ENCODE data around the gene SMIM5. TPM values are rescaled to one million over a fixed set of nuclear protein-coding genes. Genes with fewer than 3 reads are reported as not detected.

Gene SMIM5, protein sequence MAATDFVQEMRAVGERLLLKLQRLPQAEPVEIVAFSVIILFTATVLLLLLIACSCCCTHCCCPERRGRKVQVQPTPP
- not detected for total RNA-seq

DNA sequence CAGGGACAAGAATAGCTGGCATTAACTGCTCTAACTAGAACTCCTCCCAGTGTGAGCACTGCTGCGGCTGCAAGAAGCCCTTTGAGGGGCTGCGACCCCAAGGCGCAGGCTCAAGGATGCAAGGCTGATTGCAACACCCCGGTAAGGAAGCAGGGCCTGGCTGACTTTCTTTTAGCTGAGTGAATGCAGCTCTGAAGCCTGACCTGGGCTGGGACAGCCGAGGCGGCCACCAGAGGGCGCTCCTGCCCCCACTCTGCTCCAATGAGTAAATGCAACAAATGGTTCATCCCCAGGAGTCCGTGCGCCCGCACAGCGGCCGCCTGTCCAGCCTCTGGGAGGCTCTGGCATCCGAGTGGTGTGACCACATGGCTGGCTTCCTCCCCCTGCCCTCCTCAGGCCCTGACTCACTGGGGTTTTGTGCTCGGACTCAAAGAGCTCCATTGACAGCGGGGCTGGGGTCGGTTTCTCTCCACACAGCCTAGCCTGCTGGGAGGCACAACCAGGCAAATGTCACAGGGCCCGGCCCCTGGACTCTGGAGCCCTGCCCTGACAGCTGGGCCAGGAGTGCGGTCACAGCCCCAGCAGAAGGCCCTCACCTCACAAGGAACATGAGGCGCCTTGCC lies at the start of gene SMIM5:
SMIM5 (plus strand) TSS at position 572 of the 623 bp plus-strand sequence. CDS start 6,768 bp downstream, outside the sequence.
- POLR2A ChIA-PET: interaction anchor here (0.6 to 1.7 kb wide), 3 partner anchors 115 to 634 kb away, joined by 3 to 6 read pairs (median 4); partner anchors contain the start of gene WBP2
- CTCF ChIA-PET: interaction anchor here (0.6 to 19.5 kb wide), 63 partner anchors 11 to 984 kb away, joined by 3 to 438 read pairs (median 5); partner anchors contain the start of genes GALK1, GRB2, MRPL58 and RECQL5
- no peaks in the 10 kb centered on the region for H3K27me3 Mint-ChIP-seq
- no peaks in the 10 kb centered on the region for H3K36me3 Mint-ChIP-seq
- no peaks in the 10 kb centered on the region for H3K9me3 Mint-ChIP-seq
- H3K27ac Mint-ChIP-seq: no peak within 1 kb of the TSS
- H3K4me3 Mint-ChIP-seq: no peak within 1 kb of the TSS
- peak; percentile 87 for DNase-seq
- no peaks in the 10 kb centered on the region for H3K4me1 Mint-ChIP-seq (ENCODE audit: low read depth)
- intact Hi-C loops (cut with micrococcal nuclease): loop anchor here (1.0 to 2.0 kb wide), 3 partner anchors 114 to 206 kb away; no protein-coding TSS in a partner anchor

DNA sequence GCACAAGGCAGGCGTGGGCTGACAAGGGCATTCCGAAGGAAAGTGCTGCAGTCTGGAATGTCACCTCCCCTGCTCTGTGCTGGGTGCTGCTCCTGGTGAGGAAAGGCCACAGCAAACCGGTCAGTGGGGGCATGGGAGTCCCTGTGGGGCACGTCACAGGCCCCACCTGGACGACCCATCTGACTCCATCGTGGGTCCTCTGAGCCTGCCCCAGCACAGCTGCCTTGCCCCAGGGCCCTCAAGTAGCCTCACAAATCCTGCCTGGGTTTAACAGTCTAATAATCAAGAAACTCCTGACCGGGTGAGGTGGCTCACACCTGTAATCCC lies 48.4 kb upstream of the SMIM5 start:
- no peak for DNase-seq
- Mint-ChIP-seq H3K36me3 (no peaks in the 10 kb centered on the region), H3K9me3 (peaks cover 3% of the 10 kb centered on the region), H3K27ac (no peak overlapping the region), H3K27me3 (peaks cover 3% of the 10 kb centered on the region), H3K4me3 (no peak overlapping the region), H3K4me1 (ENCODE audit: low read depth) (peaks cover 7% of the 10 kb centered on the region)
- ChIA-PET POLR2A (no interaction called here), CTCF (interaction anchor here (1.5 to 2.2 kb wide), 2 partner anchors 17 to 68 kb away, joined by 5 read pairs; partner anchors contain the start of gene TSEN54)
- intact Hi-C loops (cut with micrococcal nuclease): no loop called here

DNA sequence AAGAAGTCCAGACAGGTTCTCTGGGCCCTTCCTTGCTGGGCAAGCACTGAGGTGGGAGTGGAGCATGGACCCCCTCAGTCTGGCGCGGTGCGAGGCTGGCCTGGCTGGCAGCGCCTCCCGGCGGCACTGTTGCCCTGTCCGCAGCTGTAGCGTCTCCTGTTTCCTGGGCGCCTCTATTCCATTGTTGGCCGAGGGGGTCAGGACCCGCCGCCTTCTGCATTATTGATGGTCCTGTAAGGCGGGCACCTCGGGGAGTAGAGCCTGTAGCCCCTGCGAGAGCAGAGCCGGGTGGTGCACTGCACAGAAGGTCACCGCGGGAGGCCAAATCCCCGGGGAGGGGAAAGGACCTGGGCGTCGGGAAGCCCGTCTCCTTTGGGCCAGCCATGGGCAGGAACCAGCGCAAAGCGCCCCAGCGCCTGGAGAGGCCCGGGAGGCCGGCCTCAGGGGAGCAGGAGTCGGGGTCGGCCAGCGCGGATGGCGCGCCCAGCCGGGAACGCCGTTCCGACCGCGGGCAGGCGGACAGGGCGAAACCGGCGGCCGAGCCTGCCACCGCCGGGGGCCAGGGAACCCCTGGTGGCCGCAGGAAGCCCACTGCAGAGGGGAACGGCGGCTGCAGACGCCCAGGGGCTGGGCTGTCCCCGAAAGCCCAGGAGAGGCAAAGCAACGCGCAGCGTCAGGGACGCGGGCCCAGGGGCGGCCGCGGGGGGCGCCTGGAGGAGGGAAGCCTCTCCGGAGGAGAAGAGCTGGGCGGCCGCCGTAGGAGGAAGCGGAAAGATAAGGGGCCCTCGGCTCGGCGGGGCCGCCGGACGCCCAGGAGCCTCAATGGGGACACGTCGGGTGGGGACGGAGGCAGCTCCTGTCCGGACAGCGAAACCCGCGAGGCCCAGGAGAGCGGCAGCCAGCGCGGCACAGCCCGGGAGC lies 45.3 kb upstream of the SMIM5 start, which contains the start of gene MYO15B:
MYO15B (plus strand) TSS at position 126 of the 921 bp plus-strand sequence; CDS start at position 384, 258 bp downstream.
- Mint-ChIP-seq H3K36me3 (no peaks in the 10 kb centered on the region), H3K27ac (no peak within 1 kb of the TSS), H3K4me3 (no peak within 1 kb of the TSS), H3K27me3 (no peaks in the 10 kb centered on the region), H3K4me1 (ENCODE audit: low read depth) (no peaks in the 10 kb centered on the region), H3K9me3 (no peaks in the 10 kb centered on the region)
- ChIA-PET CTCF (interaction anchor here (0.8 to 4.0 kb wide), 5 partner anchors 14 to 166 kb away, joined by 3 to 20 read pairs (median 3); partner anchors contain the start of gene TSEN54), POLR2A (interaction anchor here (0.9 to 1.3 kb wide), 4 partner anchors 9 to 299 kb away, joined by 3 to 4 read pairs (median 4); partner anchors contain the start of genes SLC25A19 and TMEM94)
- intact Hi-C loops (cut with micrococcal nuclease): no loop called here
- peak; percentile 60 for DNase-seq

DNA sequence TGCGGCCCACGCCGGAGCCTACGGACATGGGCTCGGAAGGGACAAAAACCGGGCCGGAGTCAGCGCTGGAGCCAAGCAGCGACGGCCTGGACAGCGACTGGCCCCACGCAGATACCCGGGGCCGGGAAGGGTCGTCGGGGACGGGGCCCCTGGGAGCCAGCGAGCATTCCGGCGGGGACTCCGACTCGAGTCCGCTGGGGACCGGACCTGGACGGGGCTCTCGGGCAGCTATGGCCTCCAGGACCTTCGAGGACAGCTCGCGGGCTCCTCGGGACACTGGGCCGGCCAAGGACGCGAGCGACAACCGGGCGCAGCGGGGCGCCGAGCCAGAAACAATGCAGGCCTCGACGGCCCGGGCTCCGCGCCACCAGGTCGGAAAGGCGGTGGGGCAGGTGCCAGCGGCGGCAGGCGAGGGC lies 44.6 kb upstream of the SMIM5 start:
- ChIA-PET CTCF (interaction anchor here (0.8 to 4.0 kb wide), 5 partner anchors 13 to 165 kb away, joined by 3 to 20 read pairs (median 3); partner anchors contain the start of gene TSEN54), POLR2A (interaction anchor here (0.9 to 1.3 kb wide), 4 partner anchors 10 to 300 kb away, joined by 3 to 4 read pairs (median 4); partner anchors contain the start of genes SLC25A19 and TMEM94)
- Mint-ChIP-seq H3K4me3 (no peak overlapping the region), H3K27ac (no peak overlapping the region), H3K9me3 (no peaks in the 10 kb centered on the region), H3K36me3 (no peaks in the 10 kb centered on the region), H3K4me1 (ENCODE audit: low read depth) (no peaks in the 10 kb centered on the region), H3K27me3 (no peaks in the 10 kb centered on the region)
- intact Hi-C loops (cut with micrococcal nuclease): loop anchor here (1.0 kb wide), 2 partner anchors 71 to 162 kb away; no protein-coding TSS in a partner anchor
- DNase-seq: no peak

DNA sequence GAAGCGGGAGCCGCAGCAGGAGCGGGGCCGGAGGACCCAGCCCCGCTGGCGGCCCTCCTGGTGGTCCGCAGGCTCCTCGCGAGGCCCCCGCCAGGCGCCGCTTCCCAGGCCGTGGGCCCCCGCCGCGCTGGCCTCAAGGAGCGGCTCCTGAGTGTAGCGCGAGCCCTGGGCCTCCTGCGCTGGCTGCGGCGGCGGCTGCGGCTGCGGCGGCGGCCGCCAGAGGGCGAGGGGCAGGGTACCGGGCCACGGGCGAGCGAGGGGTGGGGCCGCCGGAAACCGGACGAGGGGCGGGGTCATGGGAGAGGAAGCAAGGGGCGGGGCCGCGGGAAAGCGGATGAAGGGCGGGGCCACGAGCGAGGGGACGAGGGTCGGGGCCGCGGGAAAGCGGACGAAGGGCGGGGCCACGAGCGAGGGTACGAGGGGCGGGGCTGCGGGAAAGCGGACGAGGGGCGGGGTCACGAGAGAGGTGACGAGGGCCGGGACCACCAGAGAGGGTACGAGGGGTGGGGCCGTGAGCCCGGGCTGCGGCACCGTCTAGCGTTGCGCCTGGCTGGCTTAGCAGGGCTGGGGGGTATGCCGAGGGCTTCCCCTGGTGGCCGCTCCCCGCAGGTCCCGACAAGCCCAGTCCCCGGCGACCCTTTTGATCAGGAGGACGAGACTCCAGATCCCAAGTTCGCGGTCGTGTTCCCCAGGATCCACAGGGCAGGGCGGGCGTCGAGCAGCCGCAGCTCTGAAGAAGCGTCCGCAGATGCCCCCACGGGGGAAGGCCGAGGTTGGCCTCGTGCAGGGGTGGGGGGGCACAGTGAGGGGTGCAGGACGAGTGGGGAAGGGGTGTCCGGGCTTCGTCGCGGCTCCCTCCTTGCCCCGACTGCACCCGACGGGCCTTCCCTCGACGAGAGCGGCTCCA lies 44.0 kb upstream of the SMIM5 start:
- DNase-seq: peak; percentile 98
- no peaks in the 10 kb centered on the region for H3K36me3 Mint-ChIP-seq
- H3K27ac Mint-ChIP-seq: no peak overlapping the region

DNA sequence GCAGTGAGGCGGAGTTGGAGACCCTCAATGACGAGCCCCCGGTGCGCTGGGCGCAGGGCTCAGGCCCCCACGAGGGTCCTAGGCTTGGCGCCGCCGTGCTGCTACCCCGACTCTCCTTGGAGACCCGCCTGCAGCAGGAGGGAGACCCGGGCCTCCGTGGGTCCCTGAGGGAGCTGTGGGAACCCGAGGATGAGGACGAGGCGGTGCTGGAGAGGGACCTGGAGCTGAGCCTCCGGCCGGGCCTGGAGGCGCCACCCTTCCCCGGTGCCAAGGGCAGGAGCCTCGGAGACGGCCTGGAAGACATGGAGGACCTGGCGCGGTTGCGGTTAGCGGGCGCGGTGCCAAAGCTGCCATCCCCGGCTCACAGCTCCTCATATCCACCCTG lies 43.3 kb upstream of the SMIM5 start:
- DNase-seq: no peak
- H3K4me3 Mint-ChIP-seq: no peak overlapping the region
- H3K9me3 Mint-ChIP-seq: no peaks in the 10 kb centered on the region
- H3K36me3 Mint-ChIP-seq: no peaks in the 10 kb centered on the region
- intact Hi-C loops (cut with micrococcal nuclease): loop anchor here (1.0 kb wide), 2 partner anchors 73 to 164 kb away; no protein-coding TSS in a partner anchor
- H3K4me1 Mint-ChIP-seq (ENCODE audit: low read depth): no peaks in the 10 kb centered on the region
- POLR2A ChIA-PET: interaction anchor here (0.7 kb wide), 1 partner anchor 40 kb away, joined by 3 read pairs; no protein-coding TSS in a partner anchor
- H3K27ac Mint-ChIP-seq: no peak overlapping the region
- CTCF ChIA-PET: interaction anchor here (1.0 to 4.0 kb wide), 4 partner anchors 10 to 73 kb away, joined by 3 to 20 read pairs (median 6); partner anchors contain the start of gene TSEN54
- no peaks in the 10 kb centered on the region for H3K27me3 Mint-ChIP-seq

More for the DNA sequence above, 44.0 kb upstream of the SMIM5 start:
- intact Hi-C loops (cut with micrococcal nuclease): loop anchor here (1.0 kb wide), 2 partner anchors 72 to 163 kb away; no protein-coding TSS in a partner anchor
- POLR2A ChIA-PET: interaction anchor here (1.0 to 1.3 kb wide), 3 partner anchors 133 to 300 kb away, joined by 3 to 4 read pairs (median 3); partner anchors contain the start of genes SLC25A19 and TMEM94
- Mint-ChIP-seq H3K27me3 (no peaks in the 10 kb centered on the region), H3K4me1 (ENCODE audit: low read depth) (no peaks in the 10 kb centered on the region), H3K4me3 (peak overlapping the region; percentile 69), H3K9me3 (no peaks in the 10 kb centered on the region)
- CTCF ChIA-PET: interaction anchor here (0.9 to 4.0 kb wide), 6 partner anchors 9 to 164 kb away, joined by 3 to 20 read pairs (median 3); partner anchors contain the start of gene TSEN54

DNA sequence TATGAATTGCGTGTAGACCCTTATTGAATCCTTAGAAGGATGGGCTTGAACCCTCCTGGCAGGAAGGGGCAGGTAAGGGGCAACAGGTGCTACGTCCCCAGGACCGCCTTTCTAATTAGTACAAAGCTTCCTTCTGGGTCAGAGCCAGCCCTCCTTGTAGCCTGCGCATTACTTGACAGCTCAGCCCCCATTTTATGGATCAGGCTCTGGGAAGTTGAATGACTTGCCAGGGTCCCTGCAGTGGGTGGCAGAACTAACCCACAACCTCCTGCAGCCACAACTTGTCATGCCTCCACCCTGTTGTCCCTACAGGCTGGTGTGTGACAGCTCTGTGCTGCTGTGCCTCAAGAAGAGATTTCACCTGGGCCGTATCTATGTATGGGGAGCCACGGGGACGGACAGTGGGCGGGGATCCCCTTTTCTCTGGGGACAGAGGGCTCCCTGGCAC lies 42.9 kb upstream of the SMIM5 start:
- no peaks in the 10 kb centered on the region for H3K36me3 Mint-ChIP-seq
- ChIA-PET CTCF (interaction anchor here (0.6 to 4.0 kb wide), 5 partner anchors 9 to 74 kb away, joined by 3 to 20 read pairs (median 4); partner anchors contain the start of gene TSEN54), POLR2A (interaction anchor here (0.5 to 0.7 kb wide), 2 partner anchors 39 to 390 kb away, joined by 3 read pairs; no protein-coding TSS in a partner anchor)
- no peaks in the 10 kb centered on the region for H3K4me1 Mint-ChIP-seq (ENCODE audit: low read depth)
- H3K4me3 Mint-ChIP-seq: no peak overlapping the region
- no peak for DNase-seq
- intact Hi-C loops (cut with micrococcal nuclease): no loop called here
- no peaks in the 10 kb centered on the region for H3K9me3 Mint-ChIP-seq
- H3K27ac Mint-ChIP-seq: no peak overlapping the region
- no peaks in the 10 kb centered on the region for H3K27me3 Mint-ChIP-seq

DNA sequence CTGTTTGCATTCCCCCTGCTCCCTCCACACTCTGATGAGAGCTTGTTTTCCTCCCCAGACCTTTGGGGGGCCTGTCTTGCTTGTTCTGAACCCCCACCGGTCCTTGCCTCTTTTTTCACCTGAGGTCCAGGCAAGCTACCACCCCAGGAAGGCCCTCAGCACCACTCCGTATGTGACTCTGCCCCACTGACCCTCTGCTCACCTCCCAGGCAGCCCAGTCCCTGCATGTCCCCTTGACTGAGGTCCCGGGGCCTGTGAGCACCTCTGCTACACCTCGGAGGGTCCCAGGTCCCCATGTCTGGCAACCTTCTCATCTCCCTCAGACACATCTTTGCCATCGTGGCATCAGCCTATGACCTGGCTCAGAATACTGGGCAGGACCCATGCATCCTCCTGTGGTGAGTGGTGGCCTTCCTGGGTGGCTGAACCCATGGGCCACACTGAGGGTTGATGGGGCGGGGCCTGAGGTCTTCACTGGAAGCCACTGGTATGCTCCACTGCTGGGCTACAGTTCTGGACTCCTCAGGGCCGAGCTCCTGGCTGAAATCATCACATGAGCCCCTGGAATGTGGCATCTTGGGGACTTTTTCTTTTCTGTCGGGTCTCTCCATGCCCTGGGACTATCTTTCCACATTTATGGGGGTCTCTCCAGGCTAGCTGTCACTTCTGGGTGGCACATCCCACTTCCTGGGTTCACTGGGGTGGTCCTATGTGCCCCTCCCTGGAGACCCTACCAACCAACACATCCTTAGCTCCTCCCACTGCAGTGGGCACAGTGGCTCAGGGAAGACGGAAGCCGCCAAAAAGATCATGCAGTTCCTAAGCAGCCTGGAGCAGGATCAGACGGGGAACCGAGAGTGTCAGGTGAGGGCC lies 42.1 kb upstream of the SMIM5 start:
- no peak for DNase-seq
- no peaks in the 10 kb centered on the region for H3K36me3 Mint-ChIP-seq
- H3K27ac Mint-ChIP-seq: no peak overlapping the region
- no peaks in the 10 kb centered on the region for H3K9me3 Mint-ChIP-seq
- no peaks in the 10 kb centered on the region for H3K27me3 Mint-ChIP-seq
- no peak overlapping the region for H3K4me3 Mint-ChIP-seq
- ChIA-PET CTCF (interaction anchor here (0.6 to 4.0 kb wide), 4 partner anchors 10 to 159 kb away, joined by 3 to 20 read pairs (median 5); partner anchors contain the start of gene TSEN54), POLR2A (interaction anchor here (0.5 kb wide), 1 partner anchor 389 kb away, joined by 3 read pairs; no protein-coding TSS in a partner anchor)
- H3K4me1 Mint-ChIP-seq (ENCODE audit: low read depth): no peaks in the 10 kb centered on the region
- intact Hi-C loops (cut with micrococcal nuclease): no loop called here

DNA sequence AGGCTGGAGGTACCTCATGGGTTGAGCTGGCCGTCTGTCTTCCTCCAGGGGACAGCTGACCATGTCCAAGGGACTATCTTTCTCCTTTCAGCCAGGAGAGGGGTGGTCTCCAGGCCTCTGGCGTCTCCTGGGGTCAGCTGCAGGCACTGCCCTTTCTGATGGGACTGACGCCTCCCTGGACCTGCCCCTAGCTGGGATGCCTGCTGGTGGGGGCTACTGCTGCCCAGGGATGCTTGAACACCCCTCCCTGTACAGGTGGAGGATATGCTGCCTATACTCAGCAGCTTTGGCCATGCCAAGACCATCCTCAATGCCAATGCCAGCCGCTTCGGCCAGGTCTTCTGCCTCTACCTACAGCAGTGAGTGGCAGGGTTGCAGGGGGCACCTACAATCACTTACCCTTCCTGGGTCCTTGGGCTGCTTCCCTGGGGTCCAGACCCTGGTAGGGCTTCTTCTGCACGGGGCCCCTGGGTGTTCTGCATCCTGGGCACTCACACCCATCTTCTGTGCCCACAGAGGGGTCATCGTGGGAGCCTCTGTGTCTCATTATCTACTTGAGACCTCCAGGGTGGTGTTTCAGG lies 41.4 kb upstream of the SMIM5 start:
- intact Hi-C loops (cut with micrococcal nuclease): no loop called here

More for the DNA sequence above, 41.4 kb upstream of the SMIM5 start:
- POLR2A ChIA-PET: no interaction called here
- no peaks in the 10 kb centered on the region for H3K9me3 Mint-ChIP-seq
- no peaks in the 10 kb centered on the region for H3K4me1 Mint-ChIP-seq (ENCODE audit: low read depth)
- H3K4me3 Mint-ChIP-seq: no peak overlapping the region
- no peaks in the 10 kb centered on the region for H3K27me3 Mint-ChIP-seq
- no peaks in the 10 kb centered on the region for H3K36me3 Mint-ChIP-seq
- DNase-seq: no peak
- no peak overlapping the region for H3K27ac Mint-ChIP-seq
- CTCF ChIA-PET: interaction anchor here (0.6 to 4.0 kb wide), 3 partner anchors 10 to 158 kb away, joined by 3 to 20 read pairs (median 3); no protein-coding TSS in a partner anchor
